H1 (cell line): ENCODE results near the gene PTPRE. TPM values are rescaled to one million over a fixed set of nuclear protein-coding genes. Genes with fewer than 3 reads are reported as not detected.

Source experiments
- polyA plus RNA-seq, 7 experiments: library from polyadenylated mRNA; depleted of rRNA in 3 of 7; stranded (reverse) in 5 of 7; unstranded in 2 of 7; fragments of >200 nt in 5 of 7; fragments of 200-250 nt in 2 of 7; gene quantifications; 1 replicate in 5 of 7; 2 replicates in 1 of 7; 4 replicates in 1 of 7; pipeline versions ENCODE4 v1.2.1 to v1.2.3, GENCODE V29; 2011 to 2013; ENCODE audit warnings: missing spikeins in 2 of 7, mixed read lengths in 2 of 7
- total RNA-seq: library from RNA; stranded (reverse); fragmentation: NEBNext Ultra II Directional; extraction: Animal tissue kit (Norgen Biotek cat#: 25700); gene quantifications from 2 replicates; pipeline ENCODE4 v1.2.1, GENCODE V29; 2021
- TF ChIP-seq, protein P1 (sequence below): fragments of 300-600 bp; sonication (generic); IDR thresholded peaks from 2 replicates; pipeline ENCODE4 v1.7.1; 2012; ENCODE audit warnings: low read length, moderate library complexity, mild to moderate bottlenecking, inconsistent platforms; ENCODE audit not compliant: insufficient replicate concordance

The PTPRE gene
- total and polyA plus RNA-seq, 2 of the 8 experiments (the other 6 are each of a cell fraction or from before 2014, with no cell fraction given) = 0.33 to 0.54 TPM

DNA sequence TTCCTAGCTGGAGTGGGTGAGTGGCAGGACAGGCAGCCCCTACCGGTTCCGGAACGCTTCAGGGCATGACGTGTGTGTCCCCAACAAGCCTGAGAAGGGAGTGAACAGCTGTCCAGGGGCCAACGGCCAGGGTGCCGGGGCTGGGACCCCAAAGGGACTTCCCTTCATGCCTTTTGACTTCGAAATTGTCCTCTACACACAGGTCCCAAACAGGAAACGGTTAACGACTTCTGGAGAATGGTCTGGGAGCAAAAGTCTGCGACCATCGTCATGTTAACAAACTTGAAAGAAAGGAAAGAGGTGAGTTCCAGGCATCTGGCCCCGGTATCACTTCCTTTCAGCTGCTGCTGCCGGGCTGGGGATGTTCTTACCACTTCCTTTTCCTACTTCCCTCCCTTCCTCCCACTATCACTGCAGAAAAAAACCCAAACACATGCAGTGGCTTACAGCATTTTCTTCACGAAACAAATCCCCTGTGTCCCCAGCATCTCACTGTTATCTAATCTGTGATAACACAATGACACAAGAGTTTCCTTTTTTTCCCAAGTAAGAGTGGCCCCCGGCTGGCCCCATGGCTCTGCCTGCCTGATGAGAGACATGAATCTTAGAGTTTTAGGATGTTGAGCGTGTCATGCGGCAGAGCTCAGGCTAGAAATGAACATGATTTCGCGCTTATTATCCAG is 156.1 kb downstream of the PTPRE start (continued):
- TF ChIP-seq, protein P1, sequence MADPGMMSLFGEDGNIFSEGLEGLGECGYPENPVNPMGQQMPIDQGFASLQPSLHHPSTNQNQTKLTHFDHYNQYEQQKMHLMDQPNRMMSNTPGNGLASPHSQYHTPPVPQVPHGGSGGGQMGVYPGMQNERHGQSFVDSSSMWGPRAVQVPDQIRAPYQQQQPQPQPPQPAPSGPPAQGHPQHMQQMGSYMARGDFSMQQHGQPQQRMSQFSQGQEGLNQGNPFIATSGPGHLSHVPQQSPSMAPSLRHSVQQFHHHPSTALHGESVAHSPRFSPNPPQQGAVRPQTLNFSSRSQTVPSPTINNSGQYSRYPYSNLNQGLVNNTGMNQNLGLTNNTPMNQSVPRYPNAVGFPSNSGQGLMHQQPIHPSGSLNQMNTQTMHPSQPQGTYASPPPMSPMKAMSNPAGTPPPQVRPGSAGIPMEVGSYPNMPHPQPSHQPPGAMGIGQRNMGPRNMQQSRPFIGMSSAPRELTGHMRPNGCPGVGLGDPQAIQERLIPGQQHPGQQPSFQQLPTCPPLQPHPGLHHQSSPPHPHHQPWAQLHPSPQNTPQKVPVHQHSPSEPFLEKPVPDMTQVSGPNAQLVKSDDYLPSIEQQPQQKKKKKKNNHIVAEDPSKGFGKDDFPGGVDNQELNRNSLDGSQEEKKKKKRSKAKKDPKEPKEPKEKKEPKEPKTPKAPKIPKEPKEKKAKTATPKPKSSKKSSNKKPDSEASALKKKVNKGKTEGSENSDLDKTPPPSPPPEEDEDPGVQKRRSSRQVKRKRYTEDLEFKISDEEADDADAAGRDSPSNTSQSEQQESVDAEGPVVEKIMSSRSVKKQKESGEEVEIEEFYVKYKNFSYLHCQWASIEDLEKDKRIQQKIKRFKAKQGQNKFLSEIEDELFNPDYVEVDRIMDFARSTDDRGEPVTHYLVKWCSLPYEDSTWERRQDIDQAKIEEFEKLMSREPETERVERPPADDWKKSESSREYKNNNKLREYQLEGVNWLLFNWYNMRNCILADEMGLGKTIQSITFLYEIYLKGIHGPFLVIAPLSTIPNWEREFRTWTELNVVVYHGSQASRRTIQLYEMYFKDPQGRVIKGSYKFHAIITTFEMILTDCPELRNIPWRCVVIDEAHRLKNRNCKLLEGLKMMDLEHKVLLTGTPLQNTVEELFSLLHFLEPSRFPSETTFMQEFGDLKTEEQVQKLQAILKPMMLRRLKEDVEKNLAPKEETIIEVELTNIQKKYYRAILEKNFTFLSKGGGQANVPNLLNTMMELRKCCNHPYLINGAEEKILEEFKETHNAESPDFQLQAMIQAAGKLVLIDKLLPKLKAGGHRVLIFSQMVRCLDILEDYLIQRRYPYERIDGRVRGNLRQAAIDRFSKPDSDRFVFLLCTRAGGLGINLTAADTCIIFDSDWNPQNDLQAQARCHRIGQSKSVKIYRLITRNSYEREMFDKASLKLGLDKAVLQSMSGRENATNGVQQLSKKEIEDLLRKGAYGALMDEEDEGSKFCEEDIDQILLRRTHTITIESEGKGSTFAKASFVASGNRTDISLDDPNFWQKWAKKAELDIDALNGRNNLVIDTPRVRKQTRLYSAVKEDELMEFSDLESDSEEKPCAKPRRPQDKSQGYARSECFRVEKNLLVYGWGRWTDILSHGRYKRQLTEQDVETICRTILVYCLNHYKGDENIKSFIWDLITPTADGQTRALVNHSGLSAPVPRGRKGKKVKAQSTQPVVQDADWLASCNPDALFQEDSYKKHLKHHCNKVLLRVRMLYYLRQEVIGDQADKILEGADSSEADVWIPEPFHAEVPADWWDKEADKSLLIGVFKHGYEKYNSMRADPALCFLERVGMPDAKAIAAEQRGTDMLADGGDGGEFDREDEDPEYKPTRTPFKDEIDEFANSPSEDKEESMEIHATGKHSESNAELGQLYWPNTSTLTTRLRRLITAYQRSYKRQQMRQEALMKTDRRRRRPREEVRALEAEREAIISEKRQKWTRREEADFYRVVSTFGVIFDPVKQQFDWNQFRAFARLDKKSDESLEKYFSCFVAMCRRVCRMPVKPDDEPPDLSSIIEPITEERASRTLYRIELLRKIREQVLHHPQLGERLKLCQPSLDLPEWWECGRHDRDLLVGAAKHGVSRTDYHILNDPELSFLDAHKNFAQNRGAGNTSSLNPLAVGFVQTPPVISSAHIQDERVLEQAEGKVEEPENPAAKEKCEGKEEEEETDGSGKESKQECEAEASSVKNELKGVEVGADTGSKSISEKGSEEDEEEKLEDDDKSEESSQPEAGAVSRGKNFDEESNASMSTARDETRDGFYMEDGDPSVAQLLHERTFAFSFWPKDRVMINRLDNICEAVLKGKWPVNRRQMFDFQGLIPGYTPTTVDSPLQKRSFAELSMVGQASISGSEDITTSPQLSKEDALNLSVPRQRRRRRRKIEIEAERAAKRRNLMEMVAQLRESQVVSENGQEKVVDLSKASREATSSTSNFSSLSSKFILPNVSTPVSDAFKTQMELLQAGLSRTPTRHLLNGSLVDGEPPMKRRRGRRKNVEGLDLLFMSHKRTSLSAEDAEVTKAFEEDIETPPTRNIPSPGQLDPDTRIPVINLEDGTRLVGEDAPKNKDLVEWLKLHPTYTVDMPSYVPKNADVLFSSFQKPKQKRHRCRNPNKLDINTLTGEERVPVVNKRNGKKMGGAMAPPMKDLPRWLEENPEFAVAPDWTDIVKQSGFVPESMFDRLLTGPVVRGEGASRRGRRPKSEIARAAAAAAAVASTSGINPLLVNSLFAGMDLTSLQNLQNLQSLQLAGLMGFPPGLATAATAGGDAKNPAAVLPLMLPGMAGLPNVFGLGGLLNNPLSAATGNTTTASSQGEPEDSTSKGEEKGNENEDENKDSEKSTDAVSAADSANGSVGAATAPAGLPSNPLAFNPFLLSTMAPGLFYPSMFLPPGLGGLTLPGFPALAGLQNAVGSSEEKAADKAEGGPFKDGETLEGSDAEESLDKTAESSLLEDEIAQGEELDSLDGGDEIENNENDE = no peak
